Activated CD4-positive, CD25-positive, alpha-beta regulatory T cell (primary cell): ENCODE measurements around the gene TCF3.
"Not testable (repeated sequence)": the region's sequence is repeated elsewhere in the genome, so short reads cannot be mapped to it uniquely, and the experiment has no call there.

Experiments used
- DNase-seq, 4 experiments: peaks; one replicate each; lab custom pipeline; 2025; lab: John Stamatoyannopoulos, UW

Gene TCF3

DNA sequence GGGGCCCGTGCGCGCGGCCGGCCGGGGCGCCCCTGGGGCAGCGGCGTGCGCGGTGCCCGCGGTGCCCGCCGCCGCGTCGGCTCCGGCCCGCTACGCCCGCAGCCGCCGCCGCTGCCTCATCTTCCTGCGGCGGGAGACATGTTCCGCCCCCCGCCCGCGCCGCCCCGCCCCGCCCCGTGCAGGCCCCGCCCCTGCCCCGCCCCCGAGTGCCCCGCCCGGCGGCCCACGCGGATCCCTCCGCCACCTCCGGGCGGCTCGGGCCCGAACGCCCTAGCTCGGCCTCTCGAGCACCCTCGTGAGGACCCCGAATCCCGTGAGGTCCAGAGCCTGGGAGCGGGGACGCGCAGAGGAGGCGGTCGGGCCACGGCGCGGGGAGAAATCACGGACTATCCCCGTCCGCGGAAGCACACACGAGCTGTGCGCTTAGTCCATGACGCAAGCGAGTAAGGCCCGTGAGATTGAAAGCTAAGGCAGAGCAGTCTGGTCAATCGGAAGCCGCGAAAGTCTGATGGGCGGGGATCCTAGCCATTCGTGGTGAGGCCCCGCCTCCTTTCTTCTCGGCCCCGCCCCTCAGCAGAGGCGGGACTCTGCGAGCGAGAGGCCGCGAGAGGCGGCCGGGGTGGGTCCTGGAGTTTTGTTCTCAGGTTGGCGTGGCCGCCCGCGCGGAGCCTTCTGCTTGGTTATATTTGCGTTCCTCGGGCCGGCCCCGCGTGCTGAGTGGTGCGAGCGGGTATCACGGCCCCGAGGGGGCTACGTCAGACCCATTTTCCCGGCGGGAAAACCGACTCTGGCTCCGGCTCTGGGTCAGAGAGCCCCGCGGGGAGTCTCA, at the start of gene TCF3:
TSS of gene TCF3 (minus strand) at position 145 of the 829 bp plus-strand sequence. CDS start 2,367 bp downstream, outside the sequence.
- peak; percentile 94 to 98 (median 96) for DNase-seq

DNA sequence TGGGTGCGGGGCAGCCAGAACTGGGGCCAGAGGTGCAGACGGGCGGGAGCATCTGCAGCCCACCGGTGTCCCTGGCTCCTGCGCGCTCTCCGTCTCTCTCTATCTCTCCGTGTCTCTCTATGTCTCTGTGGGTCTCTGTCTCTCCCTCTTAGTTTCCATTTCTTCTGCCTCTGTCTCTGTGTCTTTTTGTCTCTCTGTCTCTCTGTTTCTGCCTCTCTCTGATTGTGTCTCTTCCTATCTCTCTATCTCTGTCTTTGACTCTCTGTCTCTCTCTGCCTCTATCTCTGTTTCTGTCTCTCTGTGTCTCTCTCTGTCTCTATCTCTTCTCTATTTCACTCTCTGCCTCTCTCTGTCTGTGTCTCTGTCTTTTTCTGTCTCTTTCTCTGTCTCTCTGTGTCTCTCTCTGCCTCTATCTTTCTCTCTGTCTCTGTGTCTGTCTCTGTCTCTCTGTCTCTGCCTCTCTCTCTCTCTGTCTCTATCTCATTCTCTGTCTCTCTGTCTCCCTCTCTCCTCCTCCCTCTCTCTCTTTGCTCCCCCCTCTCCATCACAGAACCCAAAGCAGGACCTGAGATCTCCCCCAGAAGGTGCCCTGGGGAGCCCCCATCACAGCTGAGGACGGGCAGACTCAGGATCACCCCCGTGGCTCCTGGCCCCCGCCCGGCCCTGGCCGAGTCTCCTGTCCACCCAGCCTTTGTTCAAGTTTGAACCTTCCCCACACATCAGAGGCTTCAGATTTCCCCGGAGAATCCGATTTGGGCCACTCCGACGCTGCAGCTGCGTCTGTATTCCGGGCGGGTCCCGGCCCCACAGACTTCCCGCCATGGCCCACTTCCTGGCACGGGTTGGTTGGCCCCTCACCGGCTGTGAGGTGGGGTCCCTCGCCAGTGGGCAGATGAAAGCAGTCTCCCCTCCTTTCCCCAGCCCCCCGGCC, 48.6 kb upstream of the TCF3 start:
- DNase-seq, result no peak

DNA sequence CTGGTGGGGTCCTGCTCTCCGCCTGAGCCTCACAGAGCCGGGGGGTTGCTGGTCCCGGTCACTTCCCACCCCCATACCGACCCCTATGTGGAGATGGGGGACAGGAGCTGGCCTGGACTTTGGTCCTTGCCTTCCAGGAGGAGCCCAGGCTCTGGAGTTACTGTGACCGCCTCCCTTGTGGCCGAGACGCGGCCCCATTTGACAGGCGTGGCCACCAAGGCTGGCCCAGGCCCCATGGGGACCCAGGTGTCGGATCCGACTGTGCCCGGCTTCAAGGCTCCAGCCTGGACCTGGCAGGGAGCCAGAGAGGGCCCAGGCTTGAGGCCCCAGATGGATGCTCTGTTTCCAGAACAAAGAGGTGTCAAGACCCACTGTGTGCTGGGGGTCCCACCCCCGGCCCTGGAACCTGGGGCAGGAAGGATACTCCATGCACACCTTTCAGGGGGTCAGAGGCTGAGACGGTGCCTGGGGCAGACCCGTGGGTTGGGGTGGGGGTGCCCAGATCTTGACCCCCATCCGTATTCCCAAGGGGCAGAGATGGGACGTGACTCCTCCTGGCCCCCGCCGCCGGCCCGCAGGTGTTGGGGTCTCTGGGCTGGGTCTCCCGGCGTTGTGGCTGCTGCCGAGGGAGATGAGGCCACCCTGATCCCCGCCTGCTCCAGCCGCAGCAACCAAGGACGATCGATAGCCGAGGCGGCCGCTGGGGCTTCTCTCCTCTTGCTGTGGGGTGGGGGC, 47.8 kb upstream of the TCF3 start:
- no peak for DNase-seq

DNA sequence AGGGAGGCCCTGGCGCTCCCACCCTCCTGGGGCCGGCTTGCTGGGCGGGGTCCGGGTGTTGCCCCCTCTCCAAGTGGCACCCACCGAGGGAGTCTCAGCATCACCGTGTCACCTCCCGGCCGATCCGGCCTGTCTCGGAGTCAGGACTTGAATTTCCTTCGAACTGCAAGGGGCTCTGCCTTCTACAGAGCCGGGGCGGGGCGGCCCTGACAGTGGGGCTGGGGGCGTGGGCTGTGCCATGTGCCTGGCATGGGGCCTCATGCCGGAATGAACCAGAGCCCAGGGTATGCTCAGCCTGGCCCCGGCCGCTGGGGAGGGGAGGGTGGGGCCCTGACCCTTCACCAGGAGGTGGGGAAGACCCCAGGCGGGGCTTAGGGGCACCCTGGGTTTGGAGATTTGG, 47.0 kb upstream of the TCF3 start:
- no peak for DNase-seq

DNA sequence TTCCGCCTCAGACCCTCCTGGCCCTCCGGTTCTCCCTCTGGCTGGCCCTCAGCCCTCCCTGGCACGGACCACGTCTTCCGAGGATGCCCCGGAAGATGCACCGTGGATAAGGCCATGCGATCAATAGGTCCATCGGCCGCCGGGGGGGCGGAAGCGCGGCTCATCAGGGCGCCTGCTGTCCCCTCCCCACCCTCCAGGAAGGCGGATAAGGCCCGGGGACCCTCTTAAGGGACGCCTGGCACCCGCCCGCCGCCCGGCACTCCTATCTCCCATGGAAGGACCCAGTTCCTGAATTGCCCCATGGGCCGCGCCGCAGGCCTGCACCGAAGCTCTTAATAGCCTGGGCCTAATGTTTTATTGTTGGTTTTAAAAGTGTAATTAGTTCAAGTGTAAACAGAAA, 46.2 kb upstream of the TCF3 start:
- no peak for DNase-seq

DNA sequence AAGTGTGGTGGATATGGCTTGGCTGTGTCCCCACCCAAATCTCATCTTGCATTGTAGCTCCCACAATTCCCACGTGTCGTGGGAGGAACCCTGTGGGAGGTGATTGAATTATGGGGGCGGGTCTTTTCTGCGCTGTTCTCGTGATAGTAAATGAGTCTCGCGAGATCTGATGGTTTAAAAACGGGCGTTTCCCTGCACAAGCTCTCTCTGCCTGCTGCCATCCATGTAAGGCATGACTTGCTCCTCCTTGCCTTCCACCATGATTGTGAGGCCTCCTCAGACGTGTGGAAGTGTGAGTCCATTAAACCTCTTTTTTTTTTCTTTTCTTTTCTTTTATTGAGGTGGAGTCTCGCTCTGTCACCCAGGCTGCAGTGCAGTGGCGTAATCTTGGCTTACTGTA, 43.1 kb upstream of the TCF3 start:
- not testable (repeated sequence) for DNase-seq

DNA sequence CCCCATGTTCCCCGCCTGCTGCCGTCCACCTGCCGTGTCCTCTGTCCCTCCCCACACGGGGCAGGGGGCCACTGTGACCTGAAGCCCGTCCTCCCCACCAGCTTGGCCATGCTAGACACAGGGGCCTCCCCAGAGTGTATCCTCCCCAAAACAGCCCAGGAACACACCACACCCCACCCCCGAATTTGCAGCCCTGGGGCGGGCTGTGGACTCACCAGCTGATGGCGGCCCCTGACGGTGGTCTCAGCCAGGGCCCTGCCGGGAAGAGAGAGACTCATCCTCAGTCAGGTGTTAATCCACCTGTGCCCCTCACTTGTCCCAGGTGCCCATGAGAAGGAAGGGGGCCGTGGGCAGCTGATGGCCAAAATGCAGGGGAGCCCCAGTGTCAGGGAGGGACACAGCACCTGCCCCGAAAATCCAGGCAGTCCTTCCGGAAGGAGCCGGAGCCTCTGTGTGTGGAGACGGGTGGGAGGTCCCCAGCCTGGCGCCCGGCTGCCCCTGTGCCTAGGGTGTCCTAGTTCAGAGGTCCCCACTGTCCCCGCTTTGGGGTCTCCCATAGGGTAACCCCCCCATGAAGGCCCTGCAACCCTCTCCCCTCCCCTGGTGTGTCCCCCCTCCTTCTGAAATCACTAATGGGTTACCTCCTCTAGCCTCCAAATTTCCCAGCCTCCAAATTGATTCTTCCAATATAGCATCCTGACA, 39.3 kb upstream of the TCF3 start:
- no peak for DNase-seq

DNA sequence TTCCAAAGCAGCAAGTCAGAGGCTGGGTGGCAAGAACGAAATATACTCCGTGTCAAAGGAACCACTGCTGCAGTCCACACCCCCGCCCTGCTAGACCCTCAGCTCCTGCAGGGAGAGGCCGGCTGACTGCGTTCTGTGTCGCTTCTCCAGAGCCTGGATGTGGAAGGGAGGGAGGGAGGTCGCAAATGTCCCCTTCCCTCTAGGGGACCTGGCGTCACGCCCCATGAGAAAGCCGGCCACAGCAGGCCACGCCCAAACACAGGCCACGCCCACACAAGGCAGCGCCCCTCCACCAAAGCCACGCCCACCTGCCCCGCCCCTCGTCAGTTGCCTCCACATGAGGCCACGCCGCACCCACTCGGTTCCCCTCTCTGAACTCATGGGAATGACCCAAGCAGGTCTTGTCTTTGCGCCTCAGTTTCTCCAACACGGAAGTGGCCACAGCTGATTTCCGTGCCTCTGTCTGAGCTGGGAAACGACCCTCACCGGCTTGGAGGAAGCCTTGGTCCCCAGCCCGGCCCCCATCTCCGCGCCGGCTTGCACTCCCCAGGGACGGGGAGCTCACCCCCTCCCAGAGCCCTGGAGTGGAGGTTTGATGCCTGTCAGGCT, 38.4 kb upstream of the TCF3 start:
- peak in 2 of 4 experiments; percentile 19 to 36 for DNase-seq

DNA sequence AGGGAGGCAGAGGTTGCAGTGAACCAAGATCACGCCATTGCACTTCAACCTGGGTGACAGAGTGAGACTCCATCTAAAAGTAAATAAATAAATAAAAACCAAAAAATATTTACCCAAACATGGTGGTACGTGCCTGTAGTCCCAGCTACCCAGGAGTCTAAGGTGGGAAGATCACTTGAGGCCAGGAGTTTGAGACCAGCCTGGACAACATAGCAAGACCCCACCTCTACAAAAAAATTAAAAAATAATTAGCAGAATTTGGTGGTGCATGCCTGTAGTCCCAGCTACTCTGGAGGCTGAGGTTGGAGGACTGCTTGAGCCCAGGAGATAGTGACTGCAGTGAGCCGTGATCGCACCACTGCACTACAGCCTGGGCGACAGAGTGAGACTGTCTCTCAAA, 33.4 kb upstream of the TCF3 start:
- DNase-seq, result not testable (repeated sequence)

DNA sequence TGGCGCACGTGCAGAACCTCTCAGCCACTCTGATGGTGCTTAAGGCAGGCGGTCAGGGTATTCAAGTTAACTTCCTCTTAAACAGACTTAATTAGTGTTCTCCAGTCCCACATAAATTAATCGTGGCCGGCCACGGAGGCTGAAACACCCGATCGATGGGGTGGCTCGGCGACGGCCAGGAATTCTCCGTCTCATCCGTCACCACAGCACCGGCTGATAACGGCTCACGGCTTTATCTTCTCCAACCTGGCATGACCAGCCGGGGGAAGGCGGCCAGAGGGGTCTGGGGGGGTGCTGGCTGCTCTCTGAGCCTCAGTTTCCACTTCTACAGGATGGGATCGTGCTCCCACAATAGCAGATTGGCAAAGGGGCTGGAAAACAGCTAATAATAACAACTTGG, 32.6 kb upstream of the TCF3 start:
- no peak for DNase-seq

DNA sequence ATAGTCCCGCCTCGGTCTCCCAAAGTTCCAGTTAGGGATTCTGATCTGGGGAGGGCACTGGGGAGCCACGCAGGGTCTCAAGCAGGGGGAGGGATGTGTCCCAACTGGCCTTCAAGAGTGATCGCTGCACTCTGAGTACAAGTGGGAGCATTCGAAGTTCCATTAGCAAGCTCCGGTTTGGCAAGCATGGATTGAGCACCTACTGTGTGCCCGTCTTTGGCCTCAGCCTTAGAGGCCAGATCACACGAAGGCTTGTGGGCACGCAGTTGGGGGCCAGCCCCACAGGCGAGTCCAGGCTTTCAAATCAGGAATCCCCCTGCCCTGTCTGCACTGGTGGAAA, 32.1 kb upstream of the TCF3 start:
- DNase-seq, result no peak

DNA sequence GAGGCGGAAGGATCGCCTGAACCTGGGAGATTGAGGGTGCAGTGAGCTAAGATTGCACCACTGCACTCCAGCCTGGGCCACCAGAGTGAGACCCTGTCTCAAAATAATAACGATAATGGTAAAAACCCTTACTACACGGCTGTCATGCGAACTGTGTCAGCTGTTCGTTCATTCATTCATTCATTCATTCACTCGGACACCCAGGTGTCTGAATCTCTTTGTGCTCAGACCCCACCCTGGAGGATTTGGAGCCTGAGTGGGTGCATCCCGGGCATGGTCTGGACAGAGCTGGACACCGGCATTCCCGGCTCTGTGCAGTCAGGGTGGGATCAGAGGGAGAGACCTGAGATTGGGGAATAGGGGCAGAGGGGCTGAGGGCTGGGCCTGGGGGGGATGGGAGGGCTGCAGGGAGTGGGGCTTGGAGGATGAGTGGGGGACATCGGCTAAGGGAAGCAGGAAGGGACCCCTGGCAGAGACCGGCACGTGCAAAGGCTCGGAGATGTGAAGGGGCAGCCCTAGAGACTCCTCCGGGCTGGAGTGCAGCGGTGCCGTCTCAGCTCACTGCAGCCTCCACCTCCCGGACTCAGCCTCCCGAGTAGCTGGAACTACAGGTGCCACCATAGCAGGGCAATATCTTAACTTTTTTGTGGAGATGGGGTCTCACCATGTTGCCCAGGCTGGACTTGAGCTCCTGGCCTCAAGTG, 31.6 kb upstream of the TCF3 start:
- DNase-seq, result no peak

DNA sequence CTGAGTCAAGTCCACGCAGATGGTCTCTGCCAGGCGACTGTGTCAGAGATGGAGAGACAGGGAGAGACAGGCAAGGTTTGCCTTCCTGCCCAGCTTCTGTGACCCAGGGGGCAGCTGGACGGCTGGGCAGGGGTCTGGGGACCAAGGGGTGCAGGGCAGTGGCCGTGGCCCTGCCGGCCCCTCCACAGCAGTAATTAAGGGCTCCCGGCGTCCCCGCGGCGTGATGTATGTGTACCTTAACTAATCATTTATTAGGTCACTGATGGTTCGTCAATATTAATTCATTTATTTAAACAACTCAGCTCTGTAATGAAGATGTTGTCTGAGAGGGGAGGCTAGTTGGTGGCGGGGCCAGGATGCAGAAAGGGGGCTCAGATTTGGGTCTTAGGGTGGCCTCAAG, 28.6 kb upstream of the TCF3 start:
- no peak for DNase-seq

DNA sequence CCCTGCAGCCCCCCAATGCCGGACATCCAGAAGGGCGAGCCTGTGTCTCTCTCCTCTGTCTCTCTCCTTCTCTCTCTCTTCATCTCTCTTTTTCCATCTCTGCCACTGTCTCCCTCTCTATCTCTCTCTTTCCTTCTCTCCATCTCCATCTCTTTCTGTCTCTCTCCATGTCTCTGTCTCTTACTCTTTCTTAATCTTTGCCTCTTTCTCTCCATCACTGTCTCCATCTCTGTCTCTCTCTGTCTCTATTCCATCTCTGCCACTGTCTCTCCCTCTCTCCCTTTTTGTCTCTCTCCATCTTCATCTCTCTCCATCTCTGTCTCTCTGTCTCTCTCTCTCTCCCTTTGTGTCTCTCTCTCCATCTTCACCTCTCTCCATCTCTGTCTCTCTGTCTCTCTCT, 25.7 kb upstream of the TCF3 start:
- DNase-seq, result no peak

DNA sequence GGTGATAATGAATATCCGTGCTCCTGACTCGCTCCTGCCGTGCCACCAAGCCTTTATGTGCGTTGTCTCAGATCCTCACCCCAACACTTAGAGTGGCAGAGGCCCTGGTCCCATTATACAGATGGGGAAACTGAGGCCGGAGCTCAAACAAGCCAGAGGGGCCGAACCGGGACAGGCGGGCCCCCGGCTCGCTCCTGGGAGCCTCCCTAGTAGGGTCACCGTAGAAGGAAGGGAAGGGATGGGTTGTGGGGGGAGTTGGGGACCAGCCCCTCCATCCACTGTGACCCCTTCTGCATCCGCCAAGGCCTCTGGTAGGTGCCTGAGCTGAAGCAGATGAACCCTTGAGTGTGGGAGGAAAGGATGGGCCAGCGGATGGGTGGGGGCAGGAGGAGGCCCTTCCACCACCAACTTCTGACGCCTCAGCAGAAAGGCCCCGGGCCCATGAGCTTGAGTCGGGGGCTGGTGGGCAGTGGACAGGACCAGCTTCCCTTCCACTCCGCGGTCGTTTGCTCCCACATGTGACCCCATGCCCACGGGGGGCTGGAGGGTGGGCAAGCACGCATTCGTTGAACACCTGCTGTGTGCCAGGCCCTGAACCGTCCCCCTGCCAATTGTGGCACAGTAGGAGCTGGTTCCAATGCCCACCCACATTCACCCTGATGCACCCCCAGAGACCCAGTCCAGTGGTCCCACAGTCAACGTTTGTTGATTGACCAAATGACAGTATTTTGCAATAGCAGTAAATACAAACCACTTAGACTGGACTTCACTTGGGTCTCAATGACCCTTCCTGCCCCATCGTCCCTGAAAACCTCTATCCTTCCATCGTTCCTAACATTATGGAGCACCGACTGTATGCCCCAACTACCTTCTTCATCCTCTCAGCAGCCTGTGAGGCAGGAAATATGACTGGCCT, 24.2 kb upstream of the TCF3 start:
- no peak for DNase-seq

DNA sequence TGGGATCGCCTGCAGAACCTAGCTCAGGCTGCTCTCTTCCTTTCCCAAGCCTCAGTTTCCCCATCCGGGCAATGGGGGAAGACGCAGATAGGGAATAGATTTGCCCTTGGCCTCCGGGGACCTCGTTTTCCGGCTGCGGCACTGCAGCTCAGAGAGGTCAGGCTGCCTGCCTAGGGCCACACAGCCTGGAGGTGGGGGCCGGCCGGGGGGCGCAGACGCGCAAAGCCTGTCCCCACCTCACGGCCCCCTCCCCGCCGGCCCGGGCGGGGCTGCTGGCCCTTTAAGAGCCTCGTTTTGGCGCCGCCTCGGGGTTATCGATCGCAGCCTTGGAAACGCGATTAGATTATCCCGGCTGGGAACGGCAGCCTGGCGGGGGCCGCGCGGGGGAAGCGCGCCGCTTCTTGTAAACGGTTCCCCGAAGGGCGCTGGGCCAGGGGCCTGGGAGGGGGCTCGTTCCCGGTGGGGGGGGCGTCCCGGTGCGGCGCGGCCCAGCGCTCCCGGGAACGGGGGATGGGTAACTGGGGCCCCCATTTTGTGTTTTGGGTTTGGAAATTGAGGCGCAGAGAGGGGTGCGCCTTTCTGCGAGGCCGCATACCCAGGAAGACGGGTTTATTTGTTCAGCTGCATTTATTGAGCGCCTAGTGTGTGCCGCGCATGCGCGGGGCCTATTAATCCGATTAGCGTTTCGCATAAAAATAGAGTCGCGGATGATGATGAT, 23.4 kb upstream of the TCF3 start:
- DNase-seq, result no peak

DNA sequence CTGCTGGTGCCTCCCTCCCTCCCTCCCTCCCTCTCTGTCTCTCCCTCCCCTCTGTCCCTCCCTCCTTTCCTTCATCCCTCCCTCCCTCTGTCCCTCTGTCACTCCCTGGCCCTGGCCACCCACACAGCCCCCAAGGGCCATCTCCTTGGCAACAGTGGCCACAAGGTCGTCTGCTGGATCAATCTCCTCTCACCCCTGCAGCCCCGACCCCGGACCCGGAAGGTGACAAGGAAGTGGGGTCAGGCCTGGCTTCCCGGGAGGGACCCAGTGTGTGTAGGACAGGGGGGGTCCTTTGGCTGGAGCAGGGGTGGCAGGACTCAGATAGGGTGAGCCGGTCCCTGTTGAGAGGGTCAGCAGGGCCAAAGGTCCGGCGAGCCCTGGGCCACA, 21.9 kb upstream of the TCF3 start:
- no peak for DNase-seq

DNA sequence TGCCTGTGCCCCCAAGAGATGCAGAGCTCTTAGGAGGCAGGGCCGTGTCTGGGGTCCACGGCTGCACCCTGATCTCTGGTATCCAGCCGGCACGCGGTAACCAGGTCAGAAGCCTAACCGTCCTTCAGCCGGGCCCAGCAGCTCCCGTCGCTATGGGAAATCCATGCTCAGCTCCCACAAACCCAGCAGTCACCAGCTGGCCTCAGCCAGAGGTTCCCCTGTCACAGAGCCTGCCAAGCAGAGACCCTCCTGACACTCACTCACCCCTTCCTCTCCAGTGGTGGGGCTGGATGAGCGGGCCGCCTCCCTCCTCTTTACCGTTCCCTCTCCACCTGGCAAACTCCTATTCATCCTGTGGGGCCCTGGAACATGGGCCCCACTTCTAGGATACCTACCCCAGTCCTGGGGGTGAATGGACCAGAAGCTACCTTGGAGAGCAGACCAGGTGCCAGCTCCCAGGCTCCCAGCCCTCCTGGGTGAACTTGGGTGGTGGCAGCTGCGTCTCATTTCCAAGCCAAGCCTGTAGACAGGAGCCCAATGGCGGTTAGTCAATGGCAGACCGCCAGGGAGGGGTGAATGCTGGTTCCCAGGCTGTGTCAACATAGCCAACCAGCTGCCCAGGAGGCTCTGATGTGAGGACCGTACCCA, 21.4 kb upstream of the TCF3 start:
- no peak for DNase-seq
